ENCODE data around the gene PCSK2.

GRCh38 chr20:17457588-17458190, 230.8 kb downstream of the PCSK2 start:
- no peak for TF ChIP-seq POLR2A (IDR thresholded peaks at IDR 0.05; ENCODE audit: low read length)
- TF ChIP-seq GATA1 (IDR thresholded peaks at IDR 0.05; ENCODE audit: low read depth, low read length) = no peak

Data from erythroblast (primary cell).